ENCODE results near the gene UCKL1.

- TF ChIP-seq CTCF (conservative IDR thresholded peaks at IDR 0.05; ENCODE audit: low read length), result peak; percentile 32
- no peak for TF ChIP-seq EZH2phosphoT487 (IDR thresholded peaks at IDR 0.05; ENCODE audit: borderline replicate concordance, low read depth, low read length)
Measured at GRCh38 chr20:63957004-63957689, 931 bp upstream of the UCKL1 start.

Data from OCI-LY7 (cell line).